ENCODE data around the gene DDX54. TPM values are rescaled to one million over a fixed set of nuclear protein-coding genes. Genes with fewer than 3 reads are reported as not detected.

DDX54 gene
- total RNA-seq, 1 donor from 2014 or later = 53.5 TPM

DNA sequence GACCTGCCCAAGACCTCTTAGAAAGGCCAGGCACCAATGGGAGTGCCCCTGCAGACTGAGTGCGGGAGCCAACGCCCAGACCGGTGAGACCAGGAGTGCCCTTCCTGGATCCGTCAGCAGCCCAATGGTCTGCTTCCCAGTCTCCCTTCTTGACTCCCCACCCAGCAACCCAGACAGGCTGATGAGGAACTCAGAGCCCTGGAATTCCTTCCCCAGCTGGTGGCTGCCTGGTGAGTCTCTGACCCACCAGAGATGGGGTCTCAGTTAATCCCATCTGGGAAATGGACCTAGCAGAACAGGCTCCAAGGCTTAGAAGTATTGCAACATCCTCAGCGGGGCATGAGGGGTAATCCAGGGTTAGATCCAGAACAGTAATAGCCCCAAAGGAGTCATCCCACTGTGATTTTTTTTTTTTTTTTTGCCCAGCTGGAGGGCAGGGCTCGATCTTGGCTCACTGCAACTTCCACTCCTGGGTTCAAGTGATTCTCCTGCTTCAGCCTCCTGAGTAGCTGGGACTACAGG lies 48.2 kb downstream of the DDX54 start:
- no peak overlapping the region for H2AFZ ChIP-seq (ENCODE audit: low read depth, low read length)
- H3K27me3 Mint-ChIP-seq (ENCODE audit: low read depth, unreplicated experiment) = peaks cover 40% of the 10 kb centered on the region
- no peak for FAIRE-seq

DNA sequence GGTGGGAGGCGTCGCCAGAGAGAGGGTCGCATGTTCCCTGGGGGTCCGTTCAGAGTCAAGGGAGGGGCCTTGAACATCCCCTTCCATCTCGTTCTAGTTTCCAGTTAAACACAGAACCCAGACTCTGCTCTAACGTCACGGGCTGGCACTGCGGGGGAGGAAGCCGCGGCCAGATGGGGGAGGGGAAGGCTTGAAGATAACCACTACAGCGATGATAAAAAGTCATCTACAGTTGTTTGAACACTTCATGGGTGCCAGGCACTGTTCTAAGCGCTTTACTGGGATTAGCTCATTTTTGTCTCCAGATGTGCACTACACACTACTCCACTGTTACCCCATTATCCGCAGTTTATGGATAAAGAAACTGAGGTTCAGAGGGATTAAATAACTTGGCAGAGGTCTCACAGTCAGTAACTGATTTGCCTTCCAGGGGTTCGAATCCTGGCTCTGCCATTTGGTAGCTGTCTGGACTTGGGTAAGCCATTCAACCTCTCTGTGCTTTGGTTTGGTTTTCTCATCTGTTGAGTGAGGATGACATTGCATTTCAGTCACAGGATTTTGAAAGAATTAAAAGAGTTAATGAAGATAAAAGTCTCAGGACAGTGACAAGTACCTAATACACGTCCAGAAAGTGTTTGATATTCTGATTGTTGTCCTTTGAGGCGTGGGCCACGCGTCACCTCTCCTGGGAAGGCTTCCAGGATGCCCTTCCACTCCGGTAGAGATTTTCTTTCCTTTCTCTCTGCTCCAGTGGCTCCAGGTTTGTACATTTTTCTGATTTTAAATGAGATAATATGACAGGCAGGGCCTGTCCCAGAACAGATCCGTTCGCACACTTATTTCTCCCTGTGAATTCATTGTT lies 48.9 kb downstream of the DDX54 start:
- peaks cover 3% of the 10 kb centered on the region for H3K9me3 Mint-ChIP-seq (ENCODE audit: unreplicated experiment)
- Histone ChIP-seq H3K4me1 (ENCODE audit: insufficient read depth, low read length) (peaks cover 4% of the 10 kb centered on the region), H3K4me2 (ENCODE audit: low read length) (peak overlapping the region; percentile 41), H3K9me3 (ENCODE audit: insufficient read depth, low read depth, low read length) (no peaks in the 10 kb centered on the region), H3K79me2 (ENCODE audit: insufficient read depth, low read length) (no peaks in the 10 kb centered on the region), H3K36me3 (ENCODE audit: insufficient read depth, low read length) (no peaks in the 10 kb centered on the region), H3K27me3 (ENCODE audit: insufficient read depth, low read length) (peaks cover 12% of the 10 kb centered on the region), H4K20me1 (ENCODE audit: insufficient read depth, low read length) (no peaks in the 10 kb centered on the region), H3K27ac (ENCODE audit: low read depth, low read length) (no peak overlapping the region), H3K4me3 (ENCODE audit: insufficient read depth, low read depth, low read length) (no peak overlapping the region), H2AFZ (ENCODE audit: low read depth, low read length) (no peak overlapping the region), H3K9ac (ENCODE audit: low read length) (no peak overlapping the region)
- peaks cover 2% of the 10 kb centered on the region for H3K36me3 Mint-ChIP-seq (ENCODE audit: low read depth, unreplicated experiment)
- no peak overlapping the region for H3K4me3 Mint-ChIP-seq (ENCODE audit: unreplicated experiment)
- DNase-seq (ENCODE audit: low read depth) = no peak
- peak overlapping the region; percentile 26 for H3K27ac Mint-ChIP-seq (ENCODE audit: unreplicated experiment)
- FAIRE-seq = no peak
- H3K4me1 Mint-ChIP-seq (ENCODE audit: low read depth, unreplicated experiment) = no peaks in the 10 kb centered on the region
- H3K27me3 Mint-ChIP-seq (ENCODE audit: low read depth, unreplicated experiment) = peaks cover 45% of the 10 kb centered on the region
- no peak for TF ChIP-seq EZH2 (IDR thresholded peaks at IDR 0.05; ENCODE audit: insufficient read depth, low read length)
- TF ChIP-seq, protein P1, sequence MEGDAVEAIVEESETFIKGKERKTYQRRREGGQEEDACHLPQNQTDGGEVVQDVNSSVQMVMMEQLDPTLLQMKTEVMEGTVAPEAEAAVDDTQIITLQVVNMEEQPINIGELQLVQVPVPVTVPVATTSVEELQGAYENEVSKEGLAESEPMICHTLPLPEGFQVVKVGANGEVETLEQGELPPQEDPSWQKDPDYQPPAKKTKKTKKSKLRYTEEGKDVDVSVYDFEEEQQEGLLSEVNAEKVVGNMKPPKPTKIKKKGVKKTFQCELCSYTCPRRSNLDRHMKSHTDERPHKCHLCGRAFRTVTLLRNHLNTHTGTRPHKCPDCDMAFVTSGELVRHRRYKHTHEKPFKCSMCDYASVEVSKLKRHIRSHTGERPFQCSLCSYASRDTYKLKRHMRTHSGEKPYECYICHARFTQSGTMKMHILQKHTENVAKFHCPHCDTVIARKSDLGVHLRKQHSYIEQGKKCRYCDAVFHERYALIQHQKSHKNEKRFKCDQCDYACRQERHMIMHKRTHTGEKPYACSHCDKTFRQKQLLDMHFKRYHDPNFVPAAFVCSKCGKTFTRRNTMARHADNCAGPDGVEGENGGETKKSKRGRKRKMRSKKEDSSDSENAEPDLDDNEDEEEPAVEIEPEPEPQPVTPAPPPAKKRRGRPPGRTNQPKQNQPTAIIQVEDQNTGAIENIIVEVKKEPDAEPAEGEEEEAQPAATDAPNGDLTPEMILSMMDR (IDR thresholded peaks at IDR 0.05; ENCODE audit: insufficient read depth, low read depth, low read length) = no peak

More for the DNA sequence above, 48.2 kb downstream of the DDX54 start:
- H3K4me3 Mint-ChIP-seq (ENCODE audit: unreplicated experiment) = no peak overlapping the region
- no peak overlapping the region for H3K4me3 ChIP-seq (ENCODE audit: insufficient read depth, low read depth, low read length)
- H3K27me3 ChIP-seq (ENCODE audit: insufficient read depth, low read length) = peaks cover 9% of the 10 kb centered on the region
- no peak for DNase-seq (ENCODE audit: low read depth)
- no peaks in the 10 kb centered on the region for H3K4me1 Mint-ChIP-seq (ENCODE audit: low read depth, unreplicated experiment)
- no peak overlapping the region for H3K9ac ChIP-seq (ENCODE audit: low read length)
- no peaks in the 10 kb centered on the region for H3K36me3 ChIP-seq (ENCODE audit: insufficient read depth, low read length)
- no peaks in the 10 kb centered on the region for H3K79me2 ChIP-seq (ENCODE audit: insufficient read depth, low read length)
- H3K4me1 ChIP-seq (ENCODE audit: insufficient read depth, low read length) = peaks cover 4% of the 10 kb centered on the region
- no peak for TF ChIP-seq EZH2 (IDR thresholded peaks at IDR 0.05; ENCODE audit: insufficient read depth, low read length)
- TF ChIP-seq, protein P1 (IDR thresholded peaks at IDR 0.05; ENCODE audit: insufficient read depth, low read depth, low read length) = no peak
- H3K27ac ChIP-seq (ENCODE audit: low read depth, low read length) = no peak overlapping the region
- H3K4me2 ChIP-seq (ENCODE audit: low read length) = no peak overlapping the region
- no peaks in the 10 kb centered on the region for H3K36me3 Mint-ChIP-seq (ENCODE audit: low read depth, unreplicated experiment)
- no peaks in the 10 kb centered on the region for H3K9me3 ChIP-seq (ENCODE audit: insufficient read depth, low read depth, low read length)
- H3K27ac Mint-ChIP-seq (ENCODE audit: unreplicated experiment) = no peak overlapping the region
- H4K20me1 ChIP-seq (ENCODE audit: insufficient read depth, low read length) = no peaks in the 10 kb centered on the region
- peaks cover 3% of the 10 kb centered on the region for H3K9me3 Mint-ChIP-seq (ENCODE audit: unreplicated experiment)

Data from astrocyte (in vitro differentiated cells and primary cell).